ENCODE data around the gene MAPKAPK2. TPM values are rescaled to one million over a fixed set of nuclear protein-coding genes. Genes with fewer than 3 reads are reported as not detected.

MAPKAPK2 gene
- polyA plus RNA-seq, 1 donor from 2014 or later = 9.0 TPM

DNA sequence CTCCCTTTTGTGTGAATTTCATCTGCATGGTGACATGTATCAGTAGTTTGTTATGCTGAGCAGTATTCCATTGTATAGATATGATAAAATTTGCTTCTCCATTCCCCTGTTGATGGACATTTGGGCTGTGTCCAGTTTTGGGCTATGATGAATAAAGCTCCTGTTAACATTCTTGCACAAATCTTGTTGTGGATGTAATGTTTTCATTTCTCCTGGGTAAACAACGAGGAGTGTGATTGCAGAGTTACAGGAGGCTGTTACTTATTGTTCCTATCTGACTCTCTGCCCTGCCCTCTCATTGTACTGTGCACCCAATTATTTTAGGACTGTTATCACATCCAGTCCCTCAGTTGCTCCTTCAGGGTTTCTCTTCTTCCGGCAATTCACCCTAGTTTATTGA is 24.2 kb downstream of the MAPKAPK2 start:
- Histone ChIP-seq H3K27me3 (ENCODE audit: insufficient read depth, low read depth, low read length) (no peaks in the 10 kb centered on the region), H3K27ac (ENCODE audit: low read length) (no peak overlapping the region), H3K9me3 (ENCODE audit: low read length) (no peaks in the 10 kb centered on the region), H3K36me3 (ENCODE audit: insufficient read depth, low read length) (no peaks in the 10 kb centered on the region), H3K79me2 (replicated peaks; ENCODE audit: insufficient read depth, low read length) (peaks cover 49% of the 10 kb centered on the region), H3K9ac (ENCODE audit: low read length) (no peak overlapping the region), H3K4me3 (ENCODE audit: low read length) (no peak overlapping the region), H3F3A (ENCODE audit: insufficient read depth, low read length, poor library complexity, severe bottlenecking) (no peaks in the 10 kb centered on the region), H3K9me2 (ENCODE audit: insufficient read depth, low read length) (no peaks in the 10 kb centered on the region), H2AFZ (ENCODE audit: low read depth, low read length) (no peak overlapping the region), H3K4me2 (ENCODE audit: low read length) (no peak overlapping the region), H4K20me1 (ENCODE audit: insufficient read depth) (no peaks in the 10 kb centered on the region)
- TF ChIP-seq SMC3 (conservative IDR thresholded peaks at IDR 0.05; ENCODE audit: poor library complexity) (no peak), POLR2AphosphoS5 (IDR thresholded peaks at IDR 0.05) (no peak)

DNA sequence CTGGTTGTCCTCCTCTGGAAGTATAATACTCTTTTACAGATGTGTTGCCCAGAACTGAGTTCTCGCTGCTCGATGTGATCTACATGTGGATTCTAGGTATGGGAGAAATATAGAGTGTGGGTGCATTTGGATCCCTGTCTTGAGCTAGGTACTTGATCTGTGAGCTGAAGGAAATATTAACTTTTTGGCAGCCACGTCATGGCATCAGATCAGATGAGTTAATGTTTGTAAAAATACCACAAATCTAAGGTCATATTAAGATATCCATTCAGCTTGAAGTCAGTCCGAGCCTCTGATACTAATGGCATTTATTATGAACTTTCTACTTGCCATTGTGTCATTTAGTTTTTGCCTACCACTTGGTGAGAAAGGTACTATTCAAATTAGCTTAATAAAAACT is 24.6 kb downstream of the MAPKAPK2 start:
- Histone ChIP-seq H3K9me3 (ENCODE audit: low read length) (no peaks in the 10 kb centered on the region), H3K27ac (ENCODE audit: low read length) (no peak overlapping the region), H3K4me2 (ENCODE audit: low read length) (no peak overlapping the region), H3F3A (ENCODE audit: insufficient read depth, low read length, poor library complexity, severe bottlenecking) (no peaks in the 10 kb centered on the region), H2AFZ (ENCODE audit: low read depth, low read length) (no peak overlapping the region), H3K4me3 (ENCODE audit: low read length) (no peak overlapping the region), H3K9me2 (ENCODE audit: insufficient read depth, low read length) (no peaks in the 10 kb centered on the region), H3K9ac (ENCODE audit: low read length) (no peak overlapping the region), H4K20me1 (ENCODE audit: insufficient read depth) (no peaks in the 10 kb centered on the region), H3K36me3 (ENCODE audit: insufficient read depth, low read length) (no peaks in the 10 kb centered on the region), H3K27me3 (ENCODE audit: insufficient read depth, low read depth, low read length) (no peaks in the 10 kb centered on the region), H3K79me2 (replicated peaks; ENCODE audit: insufficient read depth, low read length) (peaks cover 52% of the 10 kb centered on the region)
- TF ChIP-seq EP300 (conservative IDR thresholded peaks at IDR 0.05; ENCODE audit: poor library complexity, severe bottlenecking) (no peak), SMC3 (conservative IDR thresholded peaks at IDR 0.05; ENCODE audit: poor library complexity) (no peak), TAF1 (IDR thresholded peaks at IDR 0.05; ENCODE audit: low read depth) (no peak), EZH2 (IDR thresholded peaks at IDR 0.05; ENCODE audit: borderline replicate concordance, insufficient read depth, low read length, poor library complexity, severe bottlenecking) (no peak)
- TF ChIP-seq, protein P1, sequence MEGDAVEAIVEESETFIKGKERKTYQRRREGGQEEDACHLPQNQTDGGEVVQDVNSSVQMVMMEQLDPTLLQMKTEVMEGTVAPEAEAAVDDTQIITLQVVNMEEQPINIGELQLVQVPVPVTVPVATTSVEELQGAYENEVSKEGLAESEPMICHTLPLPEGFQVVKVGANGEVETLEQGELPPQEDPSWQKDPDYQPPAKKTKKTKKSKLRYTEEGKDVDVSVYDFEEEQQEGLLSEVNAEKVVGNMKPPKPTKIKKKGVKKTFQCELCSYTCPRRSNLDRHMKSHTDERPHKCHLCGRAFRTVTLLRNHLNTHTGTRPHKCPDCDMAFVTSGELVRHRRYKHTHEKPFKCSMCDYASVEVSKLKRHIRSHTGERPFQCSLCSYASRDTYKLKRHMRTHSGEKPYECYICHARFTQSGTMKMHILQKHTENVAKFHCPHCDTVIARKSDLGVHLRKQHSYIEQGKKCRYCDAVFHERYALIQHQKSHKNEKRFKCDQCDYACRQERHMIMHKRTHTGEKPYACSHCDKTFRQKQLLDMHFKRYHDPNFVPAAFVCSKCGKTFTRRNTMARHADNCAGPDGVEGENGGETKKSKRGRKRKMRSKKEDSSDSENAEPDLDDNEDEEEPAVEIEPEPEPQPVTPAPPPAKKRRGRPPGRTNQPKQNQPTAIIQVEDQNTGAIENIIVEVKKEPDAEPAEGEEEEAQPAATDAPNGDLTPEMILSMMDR (IDR thresholded peaks at IDR 0.05; ENCODE audit: poor library complexity, severe bottlenecking) = no peak

- H3K4me3 ChIP-seq (ENCODE audit: low read length) = no peak overlapping the region
- H3K4me2 ChIP-seq (ENCODE audit: low read length) = no peak overlapping the region
- no peak overlapping the region for H3K9ac ChIP-seq (ENCODE audit: low read length)
- H3K79me2 ChIP-seq (replicated peaks; ENCODE audit: insufficient read depth, low read length) = peaks cover 57% of the 10 kb centered on the region
- H4K20me1 ChIP-seq (ENCODE audit: insufficient read depth) = no peaks in the 10 kb centered on the region
- no peaks in the 10 kb centered on the region for H3F3A ChIP-seq (ENCODE audit: insufficient read depth, low read length, poor library complexity, severe bottlenecking)
- TF ChIP-seq TAF1 (IDR thresholded peaks at IDR 0.05; ENCODE audit: low read depth) = no peak
- H2AFZ ChIP-seq (ENCODE audit: low read depth, low read length) = no peak overlapping the region
- no peaks in the 10 kb centered on the region for H3K9me3 ChIP-seq (ENCODE audit: low read length)
- no peaks in the 10 kb centered on the region for H3K27me3 ChIP-seq (ENCODE audit: insufficient read depth, low read depth, low read length)
- H3K36me3 ChIP-seq (ENCODE audit: insufficient read depth, low read length) = no peaks in the 10 kb centered on the region
- H3K9me2 ChIP-seq (ENCODE audit: insufficient read depth, low read length) = no peaks in the 10 kb centered on the region
- no peak overlapping the region for H3K27ac ChIP-seq (ENCODE audit: low read length)
These were observed 25.2 kb downstream of the MAPKAPK2 start for GRCh38 chr1:206709772-206710459.

- no peaks in the 10 kb centered on the region for H3K27me3 ChIP-seq (ENCODE audit: insufficient read depth, low read depth, low read length)
- no peak overlapping the region for H3K4me3 ChIP-seq (ENCODE audit: low read length)
- H3K27ac ChIP-seq (ENCODE audit: low read length) = no peak overlapping the region
- no peak overlapping the region for H2AFZ ChIP-seq (ENCODE audit: low read depth, low read length)
- no peaks in the 10 kb centered on the region for H3K36me3 ChIP-seq (ENCODE audit: insufficient read depth, low read length)
- no peak overlapping the region for H3K4me2 ChIP-seq (ENCODE audit: low read length)
- H3K9me2 ChIP-seq (ENCODE audit: insufficient read depth, low read length) = no peaks in the 10 kb centered on the region
- H3F3A ChIP-seq (ENCODE audit: insufficient read depth, low read length, poor library complexity, severe bottlenecking) = no peaks in the 10 kb centered on the region
- no peak overlapping the region for H3K9ac ChIP-seq (ENCODE audit: low read length)
- H3K9me3 ChIP-seq (ENCODE audit: low read length) = no peaks in the 10 kb centered on the region
- H3K79me2 ChIP-seq (replicated peaks; ENCODE audit: insufficient read depth, low read length) = peaks cover 61% of the 10 kb centered on the region
- H4K20me1 ChIP-seq (ENCODE audit: insufficient read depth) = no peaks in the 10 kb centered on the region
- TF ChIP-seq MXI1 (conservative IDR thresholded peaks at IDR 0.05; ENCODE audit: poor library complexity, severe bottlenecking) (no peak), POLR2AphosphoS5 (IDR thresholded peaks at IDR 0.05) (peak; percentile 15), TAF1 (IDR thresholded peaks at IDR 0.05; ENCODE audit: low read depth) (no peak)
These were observed 25.7 kb downstream of the MAPKAPK2 start for GRCh38 chr1:206710460-206710823.
